HG03342 (cell line): ENCODE measurements around the gene MCM3AP.

ENCODE experiments used
- ATAC-seq: cut with Tn5 transposase; IDR thresholded peaks from one replicate; pipeline ENCODE4 v1.9.1; 2021; ENCODE audit warnings: mild to moderate bottlenecking, moderate library complexity; ENCODE audit not compliant: unreplicated experiment

The MCM3AP gene

GRCh38 chr21:46189213-46189958 is 96.0 kb downstream of the MCM3AP start:
- ATAC-seq, result no peak

- ATAC-seq, result no peak
Observed at GRCh38 chr21:46188226-46189212, 96.9 kb downstream of the MCM3AP start.

GRCh38 chr21:46187814-46188213 is 97.6 kb downstream of the MCM3AP start:
- no peak for ATAC-seq

- no peak for ATAC-seq
Observed at GRCh38 chr21:46187261-46187660, 98.2 kb downstream of the MCM3AP start.

- no peak for ATAC-seq
Observed at GRCh38 chr21:46185716-46186115, 99.7 kb downstream of the MCM3AP start.
